Endothelial cell of umbilical vein (primary cell): ENCODE results near the gene TRIM47. TPM values are rescaled to one million over a fixed set of nuclear protein-coding genes. Genes with fewer than 3 reads are reported as not detected.

ENCODE experiments used
- BruUV-seq: library from RNA; stranded (reverse); fragments of 400-500 nt; replicated peaks from 2 replicates; lab custom pipeline; 2021; lab: Mats Ljungman, UMichigan
- CTCF ChIA-PET: fragments of 300-600, 350-600 bp; sonication (Branson Sonifier 250); formaldehyde crosslinking; loops from one replicate; lab custom pipeline; 2021; ENCODE audit warnings: antibody characterized with exemption, inconsistent platforms; lab: Charles Lee
- POLR2A ChIA-PET: fragments of 300-600, 350-600 bp; sonication (Branson Sonifier 250); formaldehyde crosslinking; loops from one replicate; lab custom pipeline; 2021; ENCODE audit warnings: antibody characterized with exemption, inconsistent platforms; lab: Charles Lee
- DNase-seq: peaks from one replicate; pipeline ENCODE4 v3.0.0-alpha.2; 2011; ENCODE audit warnings: low read depth, low spot score
- FAIRE-seq: peaks from 2 replicates; lab custom pipeline; 2011; peaks lifted over from hg19 to GRCh38; lab: Jason Lieb, UNC
- H2AFZ ChIP-seq: 2 replicates; pipeline ENCODE4 v1.6.0; 2012; ENCODE audit warnings: low read depth, low read length, control low read depth, inconsistent platforms
- H3K27ac ChIP-seq: 2 replicates; pipeline ENCODE4 v1.5.1; 2011; ENCODE audit warnings: low read depth, mild to moderate bottlenecking, control low read depth, low read length, moderate library complexity; ENCODE audit not compliant: insufficient read depth
- H3K27me3 ChIP-seq, 2 experiments: 2 replicates each; pipeline versions ENCODE4 v1.6.0 to v1.6.1; 2011; ENCODE audit warnings: low read length in 2 of 2, mixed read lengths in 1 of 2; ENCODE audit not compliant: control insufficient read depth in 2 of 2, insufficient read depth in 2 of 2
- H3K36me3 ChIP-seq, 2 experiments: 2 replicates in 1 of 2; 3 replicates in 1 of 2; pipeline ENCODE4 v1.5.1; 2011; ENCODE audit warnings: low read length in 2 of 2, mild to moderate bottlenecking in 1 of 2, moderate library complexity in 1 of 2; ENCODE audit not compliant: control insufficient read depth in 2 of 2, insufficient read depth in 2 of 2; ENCODE audit errors: extremely low read depth in 1 of 2
- H3K4me1 ChIP-seq: 3 replicates; pipeline ENCODE4 v1.5.1; 2011; ENCODE audit warnings: mild to moderate bottlenecking, low read length; ENCODE audit not compliant: control insufficient read depth, insufficient read depth; ENCODE audit errors: extremely low read depth
- H3K4me2 ChIP-seq: 2 replicates; pipeline ENCODE4 v1.6.1; 2011; ENCODE audit warnings: low read length, control low read depth, mixed read lengths; ENCODE audit not compliant: insufficient read depth
- H3K4me3 ChIP-seq, 3 experiments: fragments of 200-600 bp in 1 of 3; sonication (generic), shearing (Covaris generic) in 1 of 3; replicated peaks in 1 of 3; 2 replicates each; pipeline ENCODE4 v1.5.1; 2011 to 2016; ENCODE audit warnings: control low read depth in 3 of 3, low read length in 3 of 3, mild to moderate bottlenecking in 2 of 3, inconsistent platforms in 1 of 3, low read depth in 1 of 3, moderate library complexity in 1 of 3; ENCODE audit not compliant: insufficient read depth in 1 of 3
- H3K79me2 ChIP-seq: 2 replicates; pipeline ENCODE4 v1.6.0; 2012; ENCODE audit warnings: low read length, inconsistent platforms; ENCODE audit not compliant: control insufficient read depth, insufficient read depth
- H3K9ac ChIP-seq: replicated peaks from 2 replicates; pipeline ENCODE3; 2011; ENCODE audit warnings: low read length, control low read depth; ENCODE audit not compliant: insufficient read depth; ENCODE audit errors: extremely low read depth
- H3K9me1 ChIP-seq: replicated peaks from 3 replicates; pipeline ENCODE4 v1.6.0; 2011; ENCODE audit warnings: mild to moderate bottlenecking, low read length; ENCODE audit not compliant: control insufficient read depth, insufficient read depth; ENCODE audit errors: extremely low read depth
- H3K9me3 ChIP-seq: replicated peaks from 2 replicates; pipeline ENCODE4 v1.5.1; 2012; ENCODE audit warnings: low read length, inconsistent platforms; ENCODE audit not compliant: control insufficient read depth, insufficient read depth
- H4K20me1 ChIP-seq: replicated peaks from 2 replicates; pipeline ENCODE3; 2011; ENCODE audit warnings: mild to moderate bottlenecking, low read length; ENCODE audit not compliant: control insufficient read depth, insufficient read depth; ENCODE audit errors: extremely low read depth
- EZH2 ChIP-seq: IDR thresholded peaks from 2 replicates; pipeline ENCODE4 v1.6.1; 2012; ENCODE audit warnings: borderline replicate concordance, low read depth, mild to moderate bottlenecking, moderate library complexity, low read length, inconsistent platforms; ENCODE audit not compliant: severe bottlenecking
- FOS ChIP-seq: IDR thresholded peaks from 2 replicates; pipeline ENCODE4 v1.6.1; 2011; ENCODE audit warnings: mild to moderate bottlenecking, low read length, moderate library complexity, borderline replicate concordance; ENCODE audit not compliant: insufficient read depth
- GATA2 ChIP-seq: IDR thresholded peaks from 2 replicates; pipeline ENCODE4 v1.7.0; 2011; ENCODE audit warnings: low read depth, mild to moderate bottlenecking, moderate library complexity, mixed read lengths, low read length; ENCODE audit not compliant: insufficient read length, insufficient read depth
- JUN ChIP-seq: IDR thresholded peaks from 2 replicates; pipeline ENCODE4 v1.6.1; 2011; ENCODE audit warnings: borderline replicate concordance, low read depth; ENCODE audit not compliant: insufficient read length, insufficient read depth
- MAX ChIP-seq: IDR thresholded peaks from 2 replicates; pipeline ENCODE4 v1.6.1; 2011; ENCODE audit not compliant: insufficient read depth, insufficient read length
- MYC ChIP-seq: IDR thresholded peaks from one replicate; pipeline ENCODE4 v1.6.1; 2011; ENCODE audit warnings: mild to moderate bottlenecking, low read depth, low read length
- POLR2A ChIP-seq: IDR thresholded peaks from 2 replicates; pipeline ENCODE4 v1.6.1; 2012; ENCODE audit warnings: low read depth, mild to moderate bottlenecking, control low read depth, low read length
- POLR2AphosphoS5 ChIP-seq: IDR thresholded peaks from 2 replicates; pipeline ENCODE4 v1.6.1; 2012; ENCODE audit warnings: low read depth, mild to moderate bottlenecking, control low read depth, low read length, moderate library complexity; ENCODE audit not compliant: insufficient read depth
- dilution Hi-C: fragments of 300-500 bp; cut with MboI; formaldehyde crosslinking; loops from one replicate; pipeline ENCODE4 v1.15.0; 2019; ENCODE audit warnings: low sequenced_read_pairs; ENCODE audit not compliant: extremely low pct_ligation_motif_present
- intact Hi-C: fragments of 100-400 bp; cut with micrococcal nuclease; formaldehyde crosslinking; loops from one replicate; pipeline ENCODE4 v1.10.0; 2022
- polyA plus RNA-seq, 4 experiments: library from polyadenylated mRNA; depleted of rRNA in 3 of 4; stranded (reverse) in 3 of 4; unstranded in 1 of 4; fragments of >200 nt; gene quantifications; 2 replicates each; pipeline versions ENCODE4 v1.2.1 to v1.2.3, GENCODE V29; 2011 to 2012; ENCODE audit warnings: missing spikeins in 1 of 4
- total RNA-seq: library from RNA; stranded (reverse); gene quantifications from 2 replicates; pipeline ENCODE4 v1.2.3, GENCODE V29; 2021
- TF ChIP-seq, protein P1 (sequence below), 2 donors: IDR thresholded peaks; 1 replicate in 1 of 2; 2 replicates in 1 of 2; pipeline ENCODE4 v1.5.1; 2011; ENCODE audit warnings: low read length in 2 of 2, mild to moderate bottlenecking in 2 of 2, moderate library complexity in 2 of 2, control low read depth in 1 of 2, inconsistent platforms in 1 of 2, low read depth in 1 of 2; ENCODE audit not compliant: insufficient read depth in 1 of 2; ENCODE audit errors: extremely low read depth in 1 of 2

Gene TRIM47
- total and polyA plus RNA-seq, 2 donors (not counting 3 experiments of a cell fraction or from before 2014, with no cell fraction given): 67.7 to 75.1 TPM

DNA sequence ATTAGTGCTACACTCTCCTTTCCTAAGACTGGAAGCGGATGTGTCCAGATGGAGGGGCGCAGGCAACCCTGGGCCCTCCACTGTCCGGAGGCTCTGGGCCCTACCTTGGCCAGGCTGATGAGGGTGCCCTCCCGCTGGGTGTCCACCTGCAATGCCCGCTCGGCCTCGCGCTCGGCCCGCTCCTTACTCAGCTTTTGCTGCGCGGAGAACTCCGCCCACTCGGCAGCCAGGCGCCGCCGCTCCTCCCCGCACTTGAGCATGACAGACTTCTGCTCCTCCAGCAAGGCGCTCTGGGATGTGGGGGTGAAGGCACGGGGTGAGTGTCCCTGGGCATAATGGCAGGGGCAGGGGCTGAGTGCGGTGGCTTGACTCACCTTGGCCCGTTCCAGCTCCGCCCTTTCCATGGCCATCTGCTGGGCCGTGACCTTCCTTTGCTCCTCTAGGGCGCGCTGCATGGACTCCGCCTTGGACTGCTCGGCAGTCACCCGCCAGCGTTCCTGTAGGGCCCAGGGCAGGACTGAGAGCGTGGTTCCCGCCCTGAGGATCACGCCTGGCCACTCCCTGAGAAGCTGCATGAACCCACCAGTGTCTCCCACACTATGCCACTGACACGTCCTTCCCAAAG lies 36.4 kb upstream of the TRIM47 start:
- H2AFZ ChIP-seq: no peak overlapping the region
- dilution Hi-C loops: no loop called here
- H3K27ac ChIP-seq: no peak overlapping the region
- H3K9ac ChIP-seq: no peak overlapping the region
- TF ChIP-seq POLR2A (no peak), POLR2AphosphoS5 (no peak), GATA2 (no peak), JUN (no peak), MYC (no peak), MAX (no peak), EZH2 (no peak), FOS (no peak)
- TF ChIP-seq, protein P1, sequence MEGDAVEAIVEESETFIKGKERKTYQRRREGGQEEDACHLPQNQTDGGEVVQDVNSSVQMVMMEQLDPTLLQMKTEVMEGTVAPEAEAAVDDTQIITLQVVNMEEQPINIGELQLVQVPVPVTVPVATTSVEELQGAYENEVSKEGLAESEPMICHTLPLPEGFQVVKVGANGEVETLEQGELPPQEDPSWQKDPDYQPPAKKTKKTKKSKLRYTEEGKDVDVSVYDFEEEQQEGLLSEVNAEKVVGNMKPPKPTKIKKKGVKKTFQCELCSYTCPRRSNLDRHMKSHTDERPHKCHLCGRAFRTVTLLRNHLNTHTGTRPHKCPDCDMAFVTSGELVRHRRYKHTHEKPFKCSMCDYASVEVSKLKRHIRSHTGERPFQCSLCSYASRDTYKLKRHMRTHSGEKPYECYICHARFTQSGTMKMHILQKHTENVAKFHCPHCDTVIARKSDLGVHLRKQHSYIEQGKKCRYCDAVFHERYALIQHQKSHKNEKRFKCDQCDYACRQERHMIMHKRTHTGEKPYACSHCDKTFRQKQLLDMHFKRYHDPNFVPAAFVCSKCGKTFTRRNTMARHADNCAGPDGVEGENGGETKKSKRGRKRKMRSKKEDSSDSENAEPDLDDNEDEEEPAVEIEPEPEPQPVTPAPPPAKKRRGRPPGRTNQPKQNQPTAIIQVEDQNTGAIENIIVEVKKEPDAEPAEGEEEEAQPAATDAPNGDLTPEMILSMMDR (IDR thresholded peaks at IDR 0.05; ENCODE audit: extremely low read depth in 1 of 2, insufficient read depth in 1 of 2, low read depth in 1 of 2, low read length in 2 of 2): no peak
- H3K9me3 ChIP-seq: no peaks in the 10 kb centered on the region
- no TSS peak for BruUV-seq
- no peaks in the 10 kb centered on the region for H3K79me2 ChIP-seq
- FAIRE-seq: no peak
- intact Hi-C loops: no loop called here
- H3K36me3 ChIP-seq: no peaks in the 10 kb centered on the region
- no peaks in the 10 kb centered on the region for H3K9me1 ChIP-seq
- no peak overlapping the region for H3K4me3 ChIP-seq
- no peaks in the 10 kb centered on the region for H3K27me3 ChIP-seq
- CTCF ChIA-PET: interaction anchor here (1.2 to 4.7 kb wide), 6 partner anchors 10 to 100 kb away, joined by 3 to 23 read pairs (median 6); partner anchors contain the start of genes CDK3 and MRPL38
- POLR2A ChIA-PET: interaction anchor here (1.1 kb wide), 1 partner anchor 9 kb away, joined by 3 read pairs; no protein-coding TSS in a partner anchor
- H4K20me1 ChIP-seq: no peaks in the 10 kb centered on the region
- no peak for DNase-seq
- H3K4me1 ChIP-seq: no peaks in the 10 kb centered on the region
- no peak overlapping the region for H3K4me2 ChIP-seq
